H1 (cell line): ENCODE data around the gene FGF1. TPM values are rescaled to one million over a fixed set of nuclear protein-coding genes. Genes with fewer than 3 reads are reported as not detected.

Source experiments
- JUND ChIP-seq: IDR thresholded peaks from 2 replicates; pipeline ENCODE4 v1.6.1; 2011; ENCODE audit warnings: mild to moderate bottlenecking, improper control_type of control experiment, low read length
- polyA plus RNA-seq, 7 experiments: library from polyadenylated mRNA; depleted of rRNA in 3 of 7; stranded (reverse) in 5 of 7; unstranded in 2 of 7; fragments of >200 nt in 5 of 7; fragments of 200-250 nt in 2 of 7; gene quantifications; 1 replicate in 5 of 7; 2 replicates in 1 of 7; 4 replicates in 1 of 7; pipeline versions ENCODE4 v1.2.1 to v1.2.3, GENCODE V29; 2011 to 2013; ENCODE audit warnings: missing spikeins in 2 of 7, mixed read lengths in 2 of 7
- total RNA-seq: library from RNA; stranded (reverse); fragmentation: NEBNext Ultra II Directional; extraction: Animal tissue kit (Norgen Biotek cat#: 25700); gene quantifications from 2 replicates; pipeline ENCODE4 v1.2.1, GENCODE V29; 2021

FGF1 gene
- total and polyA plus RNA-seq, 2 of the 8 experiments (the other 6 are each of a cell fraction or from before 2014, with no cell fraction given), result 0.30 to 0.50 TPM

GRCh38 chr5:142680605-142681259 lies 5.2 kb downstream of the FGF1 start (continued):
- no peak for TF ChIP-seq JUND
